Spleen (tissue), 11 donors: ENCODE data around the gene SSBP2. TPM values are rescaled to one million over a fixed set of nuclear protein-coding genes. Genes with fewer than 3 reads are reported as not detected.

Source experiments
- DNase-seq: peaks from one replicate; pipeline ENCODE4 v3.0.0-alpha.2; 2020
- H3K27ac ChIP-seq, 8 donors: fragments of 200-600 bp; sonication (generic) in 7 of 8; 1 replicate in 4 of 8; 2 replicates in 4 of 8; pipeline versions ENCODE4 v1.5.0 to v1.8.0; 2016 to 2021; ENCODE audit warnings: inconsistent platforms in 4 of 8, mild to moderate bottlenecking in 4 of 8, moderate library complexity in 1 of 8
- H3K27me3 ChIP-seq, 7 donors: fragments of 200-600 bp; sonication (generic) in 6 of 7; replicated peaks in 1 of 7; 1 replicate in 4 of 7; 2 replicates in 3 of 7; pipeline versions ENCODE4 v1.5.0 to v1.8.0; 2016 to 2021; ENCODE audit warnings: inconsistent platforms in 3 of 7, mild to moderate bottlenecking in 1 of 7
- H3K36me3 ChIP-seq, 6 donors: fragments of 200-600 bp; sonication (generic) in 5 of 6; 1 replicate in 4 of 6; 2 replicates in 2 of 6; pipeline versions ENCODE4 v1.5.0 to v1.8.0; 2016 to 2021; ENCODE audit warnings: inconsistent platforms in 2 of 6
- H3K4me1 ChIP-seq, 6 donors: fragments of 200-600 bp; sonication (generic) in 5 of 6; 1 replicate in 3 of 6; 2 replicates in 3 of 6; pipeline versions ENCODE4 v1.5.0 to v1.8.0; 2016 to 2021; ENCODE audit warnings: inconsistent platforms in 3 of 6
- H3K4me3 ChIP-seq, 8 donors: fragments of 200-600 bp; sonication (generic) in 7 of 8; 1 replicate in 4 of 8; 2 replicates in 4 of 8; pipeline versions ENCODE4 v1.5.0 to v1.8.0; 2016 to 2021; ENCODE audit warnings: inconsistent platforms in 4 of 8, mild to moderate bottlenecking in 4 of 8, moderate library complexity in 2 of 8
- H3K9me3 ChIP-seq, 8 donors: fragments of 200-600 bp; sonication (generic) in 7 of 8; 1 replicate in 4 of 8; 2 replicates in 4 of 8; pipeline versions ENCODE4 v1.5.0 to v1.8.0; 2016 to 2021; ENCODE audit warnings: inconsistent platforms in 4 of 8
- CTCF ChIP-seq, 11 experiments: fragments of 200-600 bp in 7 of 11; fragments of 450-650 bp in 4 of 11; sonication (generic) in 4 of 11; IDR thresholded peaks in 8 of 11; conservative IDR thresholded peaks in 3 of 11; 1 replicate in 7 of 11; 2 replicates in 4 of 11; pipeline versions ENCODE4 v1.4.0 to v1.8.0; 2016 to 2021; ENCODE audit warnings: antibody characterized with exemption in 11 of 11, inconsistent platforms in 4 of 11, mild to moderate bottlenecking in 1 of 11
- POLR2A ChIP-seq, 3 donors: fragments of 450-650 bp; IDR thresholded peaks; one replicate each; pipeline ENCODE4 v1.5.1; 2017; ENCODE audit warnings: antibody characterized with exemption in 3 of 3, mild to moderate bottlenecking in 1 of 3
- POLR2AphosphoS5 ChIP-seq, 3 donors: sonication (generic); formaldehyde crosslinking; IDR thresholded peaks; one replicate each; pipeline ENCODE4 v1.5.1; 2017; ENCODE audit warnings: antibody characterized with exemption in 3 of 3
- WGBS, 5 donors: extraction: QIAGEN DNeasy Blood & Tissue Kit in 3 of 5; methylation state at CpG; one replicate each; pipeline versions ENCODE4 v1.1.5 to v1.1.7; 2013 to 2018; 5-methylcytosine and 5-hydroxymethylcytosine counted together
- intact Hi-C: fragments of 100-400 bp; cut with DNase I; formaldehyde crosslinking; loops from one replicate; pipeline ENCODE4 v1.15.0; 2023; ENCODE audit warnings: low total_unique reads
- polyA plus RNA-seq, 3 donors: library from polyadenylated mRNA; stranded (reverse); fragments of 200-250 nt; gene quantifications; one replicate each; pipeline ENCODE4 v1.2.1, GENCODE V29; 2013
- total RNA-seq, 7 donors: library from RNA; depleted of rRNA in 3 of 7; stranded (reverse); fragments of >200 nt in 3 of 7; fragmentation: NEBNext Ultra II Directional in 4 of 7; extraction: Animal tissue kit (Norgen Biotek cat#: 25700) in 4 of 7; gene quantifications; one replicate each; pipeline versions ENCODE4 v1.1.0 to v1.2.1, GENCODE V29; 2016 to 2021
- donor health status: healthy with polysubstance abuse.
- donor health status: DM: no; HTN: no; CAD: no; lungs with moderate emphysema.
- donor health status: DM: no; HTN: no; CAD: no.
- donor health status: Bipolar disorder and iron deficiency.
- donor health status: healthy.
- donor health status: DM: no; HTN: no; CAD: no.
- donor health status: DM: yes; HTN: yes; CAD: no.

Gene SSBP2
- total and polyA plus RNA-seq, 10 donors = 12.2 to 40.8 (median 29.6) TPM

- H3K9me3 ChIP-seq = peaks cover 0 to 43% (median 32%) of the 10 kb centered on the region in 8 donors
- intact Hi-C loops = no loop called here
- WGBS, 5 donors = 85 to 94% (median 89%) methylated on average over 2 of the region's 2 CpGs
Observed at GRCh38 chr5:81694726-81695125, 56.2 kb downstream of the SSBP2 start.

GRCh38 chr5:81688215-81688614 is 62.7 kb downstream of the SSBP2 start:
- Histone ChIP-seq H3K4me3 (no peak overlapping the region), H3K36me3 (peaks cover 0 to 11% (median 0%) of the 10 kb centered on the region in 6 donors), H3K4me1 (no peaks in the 10 kb centered on the region), H3K27ac (no peak overlapping the region), H3K27me3 (no peaks in the 10 kb centered on the region), H3K9me3 (peaks cover 6 to 54% (median 48%) of the 10 kb centered on the region in 8 donors)
- DNase-seq = no peak
- 89 to 98% (median 95%) methylated on average over 3 to 5 of the region's 5 CpGs for WGBS, 5 donors
- TF ChIP-seq POLR2A (IDR thresholded peaks at IDR 0.05) (no peak), POLR2AphosphoS5 (IDR thresholded peaks at IDR 0.05) (no peak), CTCF (IDR thresholded peaks at IDR 0.05 in 8 of 11, conservative IDR thresholded peaks at IDR 0.05 in 3 of 11) (no peak)
- intact Hi-C loops = no loop called here

More at GRCh38 chr5:81694726-81695125, 56.2 kb downstream of the SSBP2 start:
- TF ChIP-seq CTCF (IDR thresholded peaks at IDR 0.05 in 8 of 11, conservative IDR thresholded peaks at IDR 0.05 in 3 of 11) = no peak
- TF ChIP-seq POLR2AphosphoS5 (IDR thresholded peaks at IDR 0.05) = no peak
- TF ChIP-seq POLR2A (IDR thresholded peaks at IDR 0.05) = no peak
- no peak for DNase-seq
- no peaks in the 10 kb centered on the region for H3K27me3 ChIP-seq
- H3K4me3 ChIP-seq = no peak overlapping the region
- H3K4me1 ChIP-seq = peaks cover 0 to 5% (median 0%) of the 10 kb centered on the region in 6 donors
- no peak overlapping the region for H3K27ac ChIP-seq
- peaks cover 0 to 7% (median 0%) of the 10 kb centered on the region in 6 donors for H3K36me3 ChIP-seq

GRCh38 chr5:81687292-81687691 is 63.6 kb downstream of the SSBP2 start:
- no peak for DNase-seq
- H3K4me1 ChIP-seq = no peaks in the 10 kb centered on the region
- TF ChIP-seq CTCF (IDR thresholded peaks at IDR 0.05 in 8 of 11, conservative IDR thresholded peaks at IDR 0.05 in 3 of 11) (no peak), POLR2A (IDR thresholded peaks at IDR 0.05) (no peak), POLR2AphosphoS5 (IDR thresholded peaks at IDR 0.05) (no peak)
- 78 to 100% (median 94%) methylated on average over 1 of the region's 1 CpG for WGBS, 5 donors
- no peak overlapping the region for H3K4me3 ChIP-seq
- intact Hi-C loops = no loop called here
- H3K27me3 ChIP-seq = no peaks in the 10 kb centered on the region
- H3K36me3 ChIP-seq = peaks cover 0 to 11% (median 0%) of the 10 kb centered on the region in 6 donors
- H3K27ac ChIP-seq = no peak overlapping the region
- peaks cover 6 to 50% (median 44%) of the 10 kb centered on the region in 8 donors for H3K9me3 ChIP-seq

GRCh38 chr5:81685471-81685870 is 65.4 kb downstream of the SSBP2 start:
- no peak for TF ChIP-seq POLR2AphosphoS5 (IDR thresholded peaks at IDR 0.05)
- TF ChIP-seq POLR2A (IDR thresholded peaks at IDR 0.05) = no peak
- TF ChIP-seq CTCF (IDR thresholded peaks at IDR 0.05 in 8 of 11, conservative IDR thresholded peaks at IDR 0.05 in 3 of 11) = no peak
- peaks cover 3 to 51% (median 39%) of the 10 kb centered on the region in 8 donors for H3K9me3 ChIP-seq
- no peak for DNase-seq
- no peak overlapping the region for H3K27ac ChIP-seq
- no peaks in the 10 kb centered on the region for H3K4me1 ChIP-seq
- 87 to 97% (median 93%) methylated on average over 2 of the region's 2 CpGs for WGBS, 5 donors
- intact Hi-C loops = no loop called here
- H3K36me3 ChIP-seq = peaks cover 0 to 11% (median 0%) of the 10 kb centered on the region in 6 donors
- H3K4me3 ChIP-seq = no peak overlapping the region
- no peaks in the 10 kb centered on the region for H3K27me3 ChIP-seq
